DND-41 (cell line): ENCODE data around the gene CYP4A22.

Source experiments
- EZH2 ChIP-seq: IDR thresholded peaks from 3 replicates; pipeline ENCODE4 v1.6.1; 2012; ENCODE audit warnings: borderline replicate concordance, low read depth, mild to moderate bottlenecking, moderate library complexity, low read length, inconsistent platforms; ENCODE audit not compliant: severe bottlenecking
- TF ChIP-seq, protein P1 (sequence below): IDR thresholded peaks from 2 replicates; pipeline ENCODE4 v1.5.1; 2012; ENCODE audit warnings: borderline replicate concordance, low read length, moderate library complexity, mild to moderate bottlenecking; ENCODE audit not compliant: poor library complexity, severe bottlenecking; ENCODE audit errors: extremely low read depth

DNA sequence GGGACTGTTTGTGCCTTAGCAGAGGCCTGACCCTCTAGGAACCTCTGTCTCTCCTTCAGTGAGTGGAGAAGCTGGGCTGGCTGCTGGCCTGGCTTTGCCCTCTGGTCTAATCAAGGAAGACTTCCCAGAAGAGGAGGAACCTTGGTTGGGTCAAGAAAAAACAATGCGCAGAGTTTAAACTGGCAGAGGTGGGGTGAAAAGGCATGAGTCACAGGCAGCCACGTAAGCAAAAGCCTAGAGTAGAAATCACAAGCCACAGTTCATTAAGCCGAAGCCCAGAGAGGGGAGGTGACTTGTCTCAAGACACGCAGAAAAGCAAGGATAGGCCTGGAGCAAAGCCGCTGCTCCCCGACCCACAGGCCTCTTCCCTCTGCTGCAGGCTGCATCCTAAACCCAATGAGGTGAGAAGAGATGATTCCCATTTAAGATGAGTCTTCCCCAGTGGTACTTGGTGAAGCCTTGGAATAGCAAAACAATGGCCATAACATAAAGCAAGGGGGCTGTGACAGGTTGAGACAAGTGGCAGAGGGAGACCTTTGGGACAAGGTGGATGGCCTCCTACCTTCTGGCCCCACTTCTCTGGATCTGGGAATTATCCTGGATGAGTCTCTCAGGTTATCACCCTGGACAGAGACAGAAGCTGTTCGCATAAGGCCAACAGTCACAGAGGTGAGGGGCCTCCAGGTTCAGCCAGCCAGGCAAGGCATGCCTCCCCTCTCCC, 44.9 kb downstream of the CYP4A22 start:
- TF ChIP-seq, protein P1, sequence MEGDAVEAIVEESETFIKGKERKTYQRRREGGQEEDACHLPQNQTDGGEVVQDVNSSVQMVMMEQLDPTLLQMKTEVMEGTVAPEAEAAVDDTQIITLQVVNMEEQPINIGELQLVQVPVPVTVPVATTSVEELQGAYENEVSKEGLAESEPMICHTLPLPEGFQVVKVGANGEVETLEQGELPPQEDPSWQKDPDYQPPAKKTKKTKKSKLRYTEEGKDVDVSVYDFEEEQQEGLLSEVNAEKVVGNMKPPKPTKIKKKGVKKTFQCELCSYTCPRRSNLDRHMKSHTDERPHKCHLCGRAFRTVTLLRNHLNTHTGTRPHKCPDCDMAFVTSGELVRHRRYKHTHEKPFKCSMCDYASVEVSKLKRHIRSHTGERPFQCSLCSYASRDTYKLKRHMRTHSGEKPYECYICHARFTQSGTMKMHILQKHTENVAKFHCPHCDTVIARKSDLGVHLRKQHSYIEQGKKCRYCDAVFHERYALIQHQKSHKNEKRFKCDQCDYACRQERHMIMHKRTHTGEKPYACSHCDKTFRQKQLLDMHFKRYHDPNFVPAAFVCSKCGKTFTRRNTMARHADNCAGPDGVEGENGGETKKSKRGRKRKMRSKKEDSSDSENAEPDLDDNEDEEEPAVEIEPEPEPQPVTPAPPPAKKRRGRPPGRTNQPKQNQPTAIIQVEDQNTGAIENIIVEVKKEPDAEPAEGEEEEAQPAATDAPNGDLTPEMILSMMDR: no peak
- no peak for TF ChIP-seq EZH2
